ENCODE measurements around the gene MTSS2. TPM values are rescaled to one million over a fixed set of nuclear protein-coding genes. Genes with fewer than 3 reads are reported as not detected.

Gene MTSS2
- total RNA-seq, 1 donor from 2014 or later, result 60.8 TPM

GRCh38 chr16:70729292-70729691 lies 43.4 kb upstream of the MTSS2 start:
- no peak for TF ChIP-seq CTCF (IDR thresholded peaks at IDR 0.05)
- Histone ChIP-seq H3K4me1 (peaks cover 31% of the 10 kb centered on the region), H3K27ac (no peak overlapping the region), H3K27me3 (ENCODE audit: low read depth) (no peaks in the 10 kb centered on the region), H3K36me3 (peaks cover 29% of the 10 kb centered on the region), H3K4me3 (no peak overlapping the region), H3K9me3 (no peaks in the 10 kb centered on the region)
- no peak for ATAC-seq
- intact Hi-C loops (cut with DNase I), result no loop called here
- no peak for DNase-seq

GRCh38 chr16:70728150-70728549 lies 42.3 kb upstream of the MTSS2 start:
- Histone ChIP-seq H3K36me3 (peaks cover 29% of the 10 kb centered on the region), H3K4me3 (no peak overlapping the region), H3K9me3 (no peaks in the 10 kb centered on the region), H3K27me3 (ENCODE audit: low read depth) (no peaks in the 10 kb centered on the region), H3K27ac (peak overlapping the region; percentile 83), H3K4me1 (peaks cover 39% of the 10 kb centered on the region)
- DNase-seq (no peak), ATAC-seq (no peak)
- intact Hi-C loops (cut with DNase I), result no loop called here
- no peak for TF ChIP-seq CTCF (IDR thresholded peaks at IDR 0.05)

- Histone ChIP-seq H3K9me3 (no peaks in the 10 kb centered on the region), H3K27ac (peak overlapping the region; percentile 83), H3K4me1 (peaks cover 39% of the 10 kb centered on the region), H3K4me3 (no peak overlapping the region), H3K36me3 (peaks cover 32% of the 10 kb centered on the region), H3K27me3 (ENCODE audit: low read depth) (no peaks in the 10 kb centered on the region)
- ATAC-seq (peak in 1 of 2 donors; percentile 5), DNase-seq (no peak)
- intact Hi-C loops (cut with DNase I), result no loop called here
- no peak for TF ChIP-seq CTCF (IDR thresholded peaks at IDR 0.05)
Observed at GRCh38 chr16:70726892-70727361, 41.1 kb upstream of the MTSS2 start.

- DNase-seq (no peak), ATAC-seq (peak; percentile 53 to 57)
- intact Hi-C loops (cut with DNase I), result no loop called here
- Histone ChIP-seq H3K36me3 (peaks cover 26% of the 10 kb centered on the region), H3K27ac (peak overlapping the region; percentile 83), H3K4me3 (no peak overlapping the region), H3K4me1 (peaks cover 39% of the 10 kb centered on the region), H3K27me3 (ENCODE audit: low read depth) (no peaks in the 10 kb centered on the region), H3K9me3 (no peaks in the 10 kb centered on the region)
- no peak for TF ChIP-seq CTCF (IDR thresholded peaks at IDR 0.05)
Observed at GRCh38 chr16:70725912-70726828, 40.3 kb upstream of the MTSS2 start.

GRCh38 chr16:70725024-70725911 lies 39.4 kb upstream of the MTSS2 start:
- Histone ChIP-seq H3K4me3 (no peak overlapping the region), H3K27me3 (ENCODE audit: low read depth) (no peaks in the 10 kb centered on the region), H3K9me3 (no peaks in the 10 kb centered on the region), H3K36me3 (peaks cover 21% of the 10 kb centered on the region), H3K4me1 (peaks cover 45% of the 10 kb centered on the region), H3K27ac (peak overlapping the region; percentile 83)
- DNase-seq (peak; percentile 81), ATAC-seq (peak; percentile 86 to 89)
- TF ChIP-seq CTCF (IDR thresholded peaks at IDR 0.05), result no peak
- intact Hi-C loops (cut with DNase I), result no loop called here
